ENCODE data around the gene SCTR.

Gene SCTR

DNA sequence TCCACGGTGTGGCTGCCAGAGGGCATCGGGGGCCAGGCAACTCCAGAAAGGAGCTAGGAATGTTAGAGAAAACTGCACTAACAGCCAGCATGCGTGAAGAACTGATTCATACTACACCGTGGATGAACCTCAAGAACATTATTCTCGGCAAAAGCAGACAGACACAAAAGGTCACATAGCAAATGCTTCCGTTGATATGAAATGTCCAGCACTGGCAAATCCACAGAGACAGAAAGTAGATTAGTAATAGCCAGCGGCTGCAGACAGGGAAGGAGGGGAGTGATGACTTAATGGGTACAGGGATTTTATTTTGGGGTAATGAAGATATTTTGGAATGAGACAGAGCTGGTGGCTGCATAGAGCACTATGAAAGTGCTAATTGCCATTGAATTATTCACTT, 37.4 kb downstream of the SCTR start:
- no peak for DNase-seq

DNA sequence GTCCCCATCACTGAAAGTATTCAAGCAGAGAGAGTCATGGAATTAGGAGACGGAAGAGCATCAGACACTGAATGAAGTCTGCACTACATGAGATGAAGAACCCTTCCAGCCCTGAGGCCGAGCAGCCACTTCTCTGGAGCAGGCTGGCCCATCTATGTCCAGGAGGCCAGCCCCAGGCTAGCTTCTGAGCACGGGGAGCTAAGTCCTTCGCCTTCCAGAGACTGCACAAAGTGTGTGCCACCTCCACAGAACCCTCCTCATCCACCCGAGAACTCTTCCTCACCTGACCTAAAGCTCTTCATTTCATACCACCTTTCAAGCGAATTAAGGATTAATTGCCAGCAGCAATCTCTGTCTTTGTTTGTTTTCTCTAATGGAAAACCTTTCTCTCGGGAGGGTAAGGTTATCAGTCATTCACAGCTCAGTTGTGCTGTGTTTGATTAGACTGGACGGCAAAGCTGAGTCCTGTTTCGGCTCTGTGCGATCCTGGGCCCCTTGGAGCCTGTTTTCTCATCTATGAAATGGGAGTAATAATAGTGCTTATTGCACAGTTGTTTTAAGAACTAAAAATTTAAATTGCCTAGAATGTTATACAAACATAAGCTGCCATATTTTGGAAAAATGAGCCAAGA, 38.0 kb downstream of the SCTR start:
- no peak for DNase-seq

DNA sequence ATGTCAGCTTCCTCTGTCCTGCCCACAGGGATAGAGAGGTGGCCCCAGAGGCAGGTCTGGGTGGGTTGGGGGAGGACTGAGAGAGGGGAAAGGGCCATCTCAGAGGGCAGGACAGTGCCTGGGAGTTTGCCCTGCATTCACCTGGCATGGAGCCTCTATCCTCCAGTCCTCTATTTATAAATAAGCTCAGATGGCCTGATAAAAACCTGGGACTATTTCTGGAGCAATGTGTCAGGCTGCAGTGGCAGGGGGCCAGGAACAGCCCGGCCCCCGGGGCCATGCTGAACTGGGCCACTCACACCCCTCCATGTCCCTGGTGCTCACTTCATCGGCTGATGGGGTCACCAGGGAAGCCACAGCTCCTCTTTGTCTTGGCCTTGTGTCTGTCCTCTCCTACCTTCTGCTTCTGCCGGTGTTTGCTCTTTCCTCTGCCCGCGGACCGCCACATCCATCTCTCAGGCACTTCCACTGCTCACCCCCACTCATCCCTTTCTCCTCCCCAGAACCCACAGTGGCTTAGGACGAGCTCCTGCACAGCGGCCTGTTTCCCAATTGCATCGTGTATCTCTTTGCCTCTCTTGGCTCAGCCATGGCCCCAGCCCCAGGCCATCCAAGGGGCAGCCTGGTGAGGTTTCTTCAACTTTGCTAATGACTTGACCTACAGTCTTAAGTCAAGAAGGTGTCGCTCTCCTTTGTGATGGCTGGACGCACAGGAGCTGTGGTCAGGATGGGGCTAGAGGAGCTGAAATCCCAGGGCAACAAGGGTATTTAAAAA, 38.8 kb downstream of the SCTR start:
- no peak for DNase-seq

DNA sequence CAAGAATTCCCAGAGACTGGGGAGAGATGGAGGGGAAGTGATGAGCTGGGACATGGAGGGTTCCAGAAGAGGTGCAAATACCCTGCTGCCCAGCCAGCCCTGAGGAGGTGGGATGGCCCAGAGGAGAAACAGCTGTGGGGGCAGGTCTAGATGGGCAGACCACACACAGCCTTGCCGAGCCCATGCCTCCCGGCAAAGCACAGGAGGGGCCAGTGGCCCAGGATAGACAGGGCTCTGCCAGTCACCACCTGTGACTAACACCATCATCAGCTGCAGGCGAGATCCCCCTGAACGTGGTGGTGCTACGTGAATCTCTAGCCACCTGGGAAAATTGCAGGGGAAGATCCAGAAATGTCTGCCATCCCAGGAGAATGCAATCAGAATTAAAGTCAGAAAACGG, 39.4 kb downstream of the SCTR start:
- DNase-seq = no peak

DNA sequence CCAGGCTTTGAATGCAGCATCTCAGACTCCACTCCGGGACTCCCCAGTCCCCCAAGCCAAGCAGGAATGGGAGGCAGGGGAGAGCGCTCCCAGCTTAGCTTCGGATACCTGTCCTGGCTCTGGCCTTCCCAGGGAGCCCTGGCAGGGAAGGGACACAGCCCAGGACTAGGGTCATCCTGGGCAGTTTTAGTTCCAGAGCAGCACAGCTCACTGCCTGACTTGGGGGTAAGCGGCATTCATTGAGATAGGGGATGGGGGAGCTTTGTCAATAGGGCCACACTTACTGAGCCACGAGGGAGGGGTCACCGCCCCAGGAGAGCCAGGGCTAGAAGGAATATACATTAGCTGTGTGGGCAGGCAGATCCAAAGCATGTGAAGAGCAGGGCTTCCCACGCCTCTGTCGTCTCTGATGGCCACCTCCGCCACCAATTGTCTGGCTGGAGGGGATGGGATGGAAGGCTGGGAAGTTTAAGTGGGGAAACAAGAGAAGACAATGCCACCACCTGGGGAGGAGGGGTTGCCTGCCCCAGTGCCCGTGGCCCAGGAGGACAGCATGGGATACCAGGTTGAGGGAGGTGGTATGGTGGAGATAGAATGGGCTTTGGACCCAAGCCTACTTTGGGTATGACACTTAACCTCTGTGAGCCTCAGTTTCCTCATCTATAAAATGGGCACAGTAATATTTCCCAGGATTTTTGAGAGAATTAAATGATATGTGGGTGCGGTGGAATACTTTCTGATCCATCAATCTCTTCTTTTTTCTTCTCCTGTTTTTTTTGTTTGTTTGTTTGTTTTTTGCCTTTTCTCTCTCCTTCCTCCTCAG, 40.2 kb downstream of the SCTR start:
- DNase-seq = no peak

DNA sequence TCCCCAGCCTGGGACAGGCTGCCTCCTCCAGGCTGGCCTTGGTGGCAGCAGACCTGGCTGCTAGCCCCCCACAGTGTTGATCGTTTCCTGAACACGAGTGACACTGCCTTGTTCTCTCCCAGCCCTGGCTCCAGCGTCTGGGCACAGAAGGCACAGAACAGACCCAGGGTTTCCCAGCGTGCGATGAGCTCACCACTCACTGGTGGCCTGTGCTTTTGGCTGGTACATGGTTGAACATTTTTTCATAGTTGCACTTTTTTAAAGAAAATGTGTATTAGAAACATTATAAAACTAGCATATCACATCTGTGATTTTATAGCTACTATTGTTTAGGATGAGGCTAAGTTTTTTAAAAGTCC, 40.9 kb downstream of the SCTR start:
- DNase-seq = no peak

DNA sequence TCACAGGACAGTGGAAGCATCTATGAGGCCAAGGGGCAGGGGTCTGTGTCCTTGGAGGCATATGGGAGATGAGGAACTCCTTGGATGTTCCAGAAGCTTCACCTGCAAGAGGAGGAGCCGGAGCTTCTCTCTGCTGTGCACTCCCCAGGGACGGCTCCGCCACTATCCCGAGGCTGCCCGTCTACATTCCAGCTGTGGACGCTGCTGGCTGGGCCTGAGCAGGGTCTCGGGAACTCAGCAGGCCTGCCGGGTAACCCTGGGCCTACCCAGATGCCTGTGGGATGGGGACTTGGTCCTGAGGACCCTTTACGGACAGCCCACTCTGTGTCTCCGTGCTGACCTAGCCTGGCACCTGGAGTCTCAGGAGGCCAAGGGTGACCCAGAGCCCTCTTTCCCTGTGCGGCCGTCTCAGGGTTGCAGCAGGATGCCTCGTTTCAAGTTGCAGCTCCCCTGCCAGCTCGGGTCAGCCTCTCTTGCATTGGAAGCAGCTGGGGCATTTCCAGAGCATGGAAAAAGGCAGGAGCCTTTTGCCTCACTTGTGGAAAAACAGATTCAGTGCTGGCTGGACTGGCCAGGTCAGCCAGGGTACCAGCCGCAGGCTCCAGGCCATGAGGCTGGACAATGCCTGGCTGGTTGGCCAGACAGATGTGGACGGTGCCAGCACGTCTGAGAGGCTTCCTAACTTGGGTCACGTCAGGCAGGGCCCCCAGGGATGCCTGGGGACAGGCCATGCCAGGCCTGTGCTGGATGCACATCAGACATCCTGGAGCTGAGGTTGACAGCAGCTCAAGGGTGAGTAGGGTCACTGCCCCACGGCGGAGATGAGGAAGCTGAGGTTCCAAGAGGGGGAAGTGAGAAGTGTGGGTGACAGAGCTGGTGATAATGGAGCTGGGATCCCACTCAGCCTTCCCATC, 41.5 kb downstream of the SCTR start:
- DNase-seq = no peak

DNA sequence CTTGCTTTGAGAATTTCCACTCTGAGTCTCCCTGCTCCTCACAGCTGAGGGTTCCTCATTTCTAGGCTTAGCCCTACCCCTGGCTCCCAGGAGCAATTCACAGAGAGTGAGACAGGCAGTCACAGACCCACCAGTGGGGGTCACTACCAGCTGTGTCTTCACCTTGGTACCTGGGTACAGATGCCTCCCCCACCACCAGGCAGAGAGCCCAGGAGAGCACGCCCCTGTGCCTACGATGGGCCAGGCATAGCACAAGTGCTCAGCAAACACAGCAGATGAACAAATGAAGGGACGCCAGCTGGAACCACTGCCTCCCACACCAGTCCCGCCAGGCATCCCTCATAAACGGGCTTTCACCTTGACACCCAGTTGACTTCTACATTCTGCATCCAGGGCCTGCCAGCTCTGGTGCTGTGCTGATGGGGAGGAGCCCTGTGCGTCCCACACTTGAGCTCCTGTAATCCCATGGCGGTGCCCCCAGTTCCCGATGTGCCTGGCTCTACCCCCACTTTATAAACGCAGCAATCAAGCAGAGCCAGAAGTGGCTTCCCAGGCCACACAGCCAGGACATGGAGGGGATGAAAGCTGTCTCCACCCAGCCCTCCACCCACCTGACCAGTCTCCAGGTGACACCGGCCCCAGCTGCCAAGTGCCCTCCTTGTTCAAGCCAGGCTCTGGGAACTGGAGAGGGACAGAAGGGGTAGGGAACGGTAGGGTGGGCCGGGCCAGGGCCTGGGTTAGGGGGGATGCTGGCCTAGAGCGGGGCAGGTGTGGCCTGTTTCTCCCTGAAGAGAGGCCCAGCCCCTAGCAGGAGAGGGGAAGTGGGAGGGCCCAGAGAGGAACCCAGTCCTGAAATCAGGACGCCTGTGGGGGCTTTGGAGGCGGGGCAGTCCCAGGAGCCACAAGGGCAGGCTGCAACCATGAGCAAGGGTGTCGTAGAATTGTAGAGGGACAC, 42.5 kb downstream of the SCTR start:
- no peak for DNase-seq

DNA sequence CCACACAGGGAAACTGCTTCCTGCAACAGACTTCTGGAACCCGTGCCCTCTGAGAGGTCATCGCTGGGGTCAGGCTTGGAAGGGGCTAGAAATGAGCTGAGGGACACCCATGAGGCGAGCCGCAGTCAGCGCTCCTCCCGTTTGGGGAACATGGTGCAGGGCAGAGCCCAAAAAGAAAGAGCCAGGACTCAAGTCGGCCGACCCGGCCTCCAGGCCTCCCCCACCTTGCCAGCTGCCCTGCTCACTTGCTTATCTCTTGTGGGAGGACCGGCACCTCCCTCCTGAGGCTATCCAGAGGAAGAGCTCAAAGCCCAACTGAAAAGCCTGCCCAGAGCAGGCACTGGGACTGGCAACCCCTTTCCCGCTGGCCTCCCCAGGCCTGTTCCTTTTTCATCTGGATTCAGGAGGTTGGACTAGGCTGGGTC, 43.6 kb downstream of the SCTR start:
- no peak for DNase-seq

DNA sequence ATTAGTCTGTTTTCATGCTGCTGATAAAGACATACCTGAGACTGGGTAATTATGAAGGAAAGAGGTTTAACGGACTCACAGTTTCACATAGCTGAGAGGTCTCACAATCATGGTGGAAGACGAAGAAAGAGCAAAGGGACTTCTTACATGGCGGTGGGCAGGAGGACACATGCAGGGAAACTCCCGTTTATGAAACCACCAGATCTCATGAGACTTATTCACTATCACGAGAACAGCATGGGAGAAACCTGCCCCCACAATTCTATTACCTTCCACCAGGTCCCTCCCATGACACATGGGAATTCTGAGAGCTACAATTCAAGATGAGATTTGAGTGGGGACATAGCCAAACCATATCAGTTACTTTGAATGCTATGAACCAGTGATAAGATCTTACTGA, 44.1 kb downstream of the SCTR start:
- no peak for DNase-seq

DNA sequence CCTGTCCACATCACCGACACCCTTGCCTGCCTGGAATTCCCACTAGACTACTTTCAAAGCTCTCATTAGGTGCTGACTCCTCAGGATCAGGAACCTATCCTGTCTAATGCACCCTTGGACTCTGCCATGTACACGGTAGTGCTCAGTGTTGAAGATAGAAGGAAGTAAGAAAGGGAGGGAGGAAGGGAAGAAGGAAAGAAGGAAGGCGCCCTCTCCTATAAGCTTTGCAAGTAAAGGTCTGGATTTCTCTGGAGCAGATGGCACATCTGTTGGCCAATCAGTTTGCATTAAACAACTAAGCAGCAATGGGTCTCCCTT, 45.3 kb downstream of the SCTR start:
- DNase-seq = no peak

DNA sequence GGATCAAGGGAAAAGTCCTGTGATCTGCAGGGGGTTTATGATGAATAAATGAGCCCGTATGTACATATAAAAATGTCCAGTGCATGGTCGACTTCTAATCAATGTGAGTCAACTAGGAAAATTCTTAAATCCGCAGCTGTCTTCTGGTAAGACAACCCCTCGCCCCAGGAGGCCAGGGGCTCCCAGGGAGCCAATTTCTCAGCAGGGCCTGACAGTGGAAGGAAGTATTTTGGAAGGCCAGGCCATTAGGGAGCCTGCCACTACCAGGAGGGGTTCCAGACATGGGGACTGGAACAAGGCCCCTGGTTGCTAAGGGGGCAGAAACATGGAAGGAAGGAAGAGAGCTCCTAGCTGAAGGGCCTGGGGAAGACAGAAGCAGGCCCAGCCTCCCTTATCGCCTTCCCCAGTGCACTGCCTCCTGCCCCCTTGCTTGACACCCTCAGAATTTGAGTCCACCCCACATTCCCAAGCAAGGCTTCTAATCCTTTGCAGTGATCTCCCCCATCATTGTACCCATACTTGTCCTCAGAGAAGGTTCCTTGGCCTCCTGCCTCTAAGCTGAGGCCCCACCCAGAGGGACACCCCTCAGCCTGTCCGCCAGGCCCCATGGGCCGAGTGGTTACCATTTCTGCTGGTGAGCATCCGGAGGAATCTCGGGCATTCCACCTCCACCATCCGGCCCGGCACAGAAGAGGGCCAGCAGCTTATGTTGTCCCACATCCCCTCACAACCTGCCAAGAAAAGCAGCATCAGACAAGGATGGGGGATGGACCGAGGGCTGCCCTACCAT, 45.9 kb downstream of the SCTR start:
- no peak for DNase-seq

DNA sequence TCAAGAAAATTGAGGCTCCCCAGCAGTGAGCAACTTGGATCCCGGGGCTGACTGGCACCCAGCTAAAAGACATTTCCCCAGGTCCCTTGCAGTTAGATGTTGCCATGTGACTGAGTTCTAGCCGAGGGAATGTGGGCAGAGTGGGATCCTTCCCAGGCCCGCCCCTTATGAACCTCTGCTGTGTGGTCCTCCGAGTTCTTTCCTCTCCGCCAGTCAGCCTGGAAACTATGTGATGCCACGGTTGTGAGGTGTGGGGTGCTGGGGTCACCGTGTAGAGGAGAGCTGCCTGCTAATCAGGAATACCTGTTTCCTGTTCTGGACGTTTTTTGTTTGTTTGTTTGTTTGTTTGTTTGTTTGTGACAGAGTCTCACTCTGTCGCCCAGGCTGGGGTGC, 47.2 kb downstream of the SCTR start:
- DNase-seq = no peak

DNA sequence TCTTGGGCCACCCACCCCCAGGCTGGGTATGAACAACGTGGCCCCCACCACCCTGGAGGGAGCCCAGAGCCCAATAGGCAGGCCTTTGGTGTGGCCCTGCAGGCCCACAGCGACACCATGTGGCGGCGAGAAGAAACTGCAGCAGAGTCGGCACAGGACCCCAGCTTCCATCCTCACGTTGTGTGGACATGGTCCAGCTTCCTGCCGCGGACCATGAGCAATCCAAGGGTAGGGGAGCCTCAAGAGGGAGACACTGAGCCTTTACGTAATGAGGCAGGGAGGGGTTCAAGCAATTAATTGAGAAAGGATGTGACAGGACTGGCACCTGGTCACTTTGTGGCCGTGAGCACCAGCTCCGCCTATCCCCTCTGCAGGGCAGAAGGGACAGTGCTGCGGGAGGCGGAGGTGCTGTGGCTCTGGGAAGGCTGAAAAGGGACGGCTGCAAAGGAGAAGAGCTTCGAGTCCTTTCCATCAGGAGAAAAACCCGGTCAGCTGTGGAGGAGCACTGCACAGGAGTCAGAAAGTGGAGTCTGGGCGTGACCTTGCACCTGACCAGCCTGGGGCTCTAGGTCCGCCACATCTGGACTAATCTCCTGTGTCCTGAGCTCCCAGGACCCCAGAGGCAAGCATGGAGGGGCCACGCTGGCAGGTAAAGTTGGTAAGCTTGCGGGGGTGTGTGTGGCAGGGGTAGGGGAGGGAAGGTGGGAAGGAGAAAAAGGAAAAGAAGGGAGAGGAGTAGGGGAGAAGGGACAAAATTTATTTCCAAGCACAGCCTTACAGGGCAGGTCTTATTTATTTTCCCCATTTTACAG, 47.8 kb downstream of the SCTR start:
- DNase-seq = peak; percentile 72 to 73

DNA sequence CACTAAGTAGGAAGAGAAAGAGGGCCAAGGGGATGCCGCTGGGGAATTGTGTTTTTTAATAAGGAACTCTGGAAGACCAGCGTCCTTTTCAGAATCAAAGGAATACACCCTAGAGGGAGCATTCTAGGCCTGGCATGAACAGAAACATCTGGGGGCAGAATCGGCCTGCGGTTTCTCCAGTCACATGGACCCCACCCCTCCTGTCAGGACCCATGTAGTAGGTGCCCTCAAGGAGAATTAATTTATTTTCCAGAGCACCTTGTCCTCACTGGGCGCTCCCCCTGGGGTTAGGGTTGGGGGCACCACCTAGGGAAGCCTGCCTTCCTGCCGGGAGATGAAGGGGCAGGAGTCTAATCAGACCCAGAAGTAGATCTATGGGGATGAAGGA, 48.4 kb downstream of the SCTR start:
- no peak for DNase-seq

DNA sequence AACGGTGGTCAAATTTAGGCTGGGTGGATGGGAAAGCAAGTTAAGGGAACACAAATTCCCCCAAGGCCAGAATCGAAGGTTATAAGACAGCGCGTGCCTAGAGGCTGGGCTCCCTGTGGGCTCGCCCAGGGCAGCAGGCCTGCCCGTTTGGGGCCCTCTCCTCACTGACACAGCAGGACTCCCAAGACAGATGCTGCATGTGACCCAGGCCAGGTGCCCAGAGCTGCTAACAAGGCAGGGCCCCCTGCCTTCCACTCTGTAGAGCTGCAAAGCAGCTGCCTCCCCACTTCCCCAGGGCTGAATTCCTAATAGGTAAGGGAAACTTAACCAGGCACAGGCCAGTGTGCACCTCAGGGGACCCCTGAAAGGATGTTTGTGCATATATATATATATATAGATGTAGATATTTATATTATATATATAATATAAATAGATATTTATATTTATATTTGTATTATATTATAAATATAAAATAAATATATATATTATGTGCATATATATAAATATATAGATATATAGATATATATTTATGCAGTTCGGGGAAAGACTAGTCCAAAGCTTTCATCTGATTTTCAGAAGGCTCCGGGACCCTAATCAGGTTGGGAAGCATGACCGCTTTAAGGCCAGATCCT, 48.9 kb downstream of the SCTR start:
- DNase-seq = peak; percentile 6 to 49

DNA sequence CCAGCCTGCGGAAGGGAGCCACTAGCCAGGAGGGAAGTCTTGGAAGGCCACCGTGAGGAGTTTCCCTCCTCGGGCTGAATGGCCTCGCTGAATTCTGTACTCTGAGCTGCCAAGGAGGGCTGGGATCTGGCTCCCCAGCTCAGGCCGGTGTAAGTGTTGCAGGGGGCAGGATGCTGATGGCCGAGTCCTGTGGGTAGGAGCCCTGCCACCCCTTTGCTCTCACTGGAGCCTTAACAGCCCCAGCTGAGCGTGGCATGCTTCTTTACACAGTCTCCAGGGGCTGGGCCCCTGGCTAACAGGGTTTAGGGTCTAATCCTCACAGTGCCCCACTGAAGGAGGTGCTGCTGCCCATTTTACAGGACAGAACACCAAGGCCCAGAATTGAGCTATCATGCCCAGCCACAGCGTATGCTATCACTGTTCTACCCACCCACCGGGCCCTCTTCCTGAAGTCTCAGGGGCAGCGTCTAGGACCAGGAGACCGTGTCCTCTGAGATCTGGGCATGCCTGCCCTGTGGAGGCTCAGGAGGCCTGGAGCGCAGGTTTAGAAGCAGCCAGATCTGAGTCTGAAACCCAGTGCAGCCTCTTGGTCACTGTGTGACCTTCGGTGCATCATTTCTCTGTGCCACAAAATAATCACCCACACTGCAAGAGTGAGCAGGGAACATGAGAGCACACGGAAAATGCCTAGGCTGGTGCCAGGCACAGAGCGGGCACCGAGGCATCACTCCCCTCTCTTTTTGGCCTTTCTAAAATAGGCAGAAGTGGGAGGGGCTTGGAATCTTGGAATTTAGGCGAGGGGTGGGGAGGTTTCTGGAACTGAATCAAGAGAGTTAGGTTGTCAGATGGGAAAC, 49.7 kb downstream of the SCTR start:
- no peak for DNase-seq

DNA sequence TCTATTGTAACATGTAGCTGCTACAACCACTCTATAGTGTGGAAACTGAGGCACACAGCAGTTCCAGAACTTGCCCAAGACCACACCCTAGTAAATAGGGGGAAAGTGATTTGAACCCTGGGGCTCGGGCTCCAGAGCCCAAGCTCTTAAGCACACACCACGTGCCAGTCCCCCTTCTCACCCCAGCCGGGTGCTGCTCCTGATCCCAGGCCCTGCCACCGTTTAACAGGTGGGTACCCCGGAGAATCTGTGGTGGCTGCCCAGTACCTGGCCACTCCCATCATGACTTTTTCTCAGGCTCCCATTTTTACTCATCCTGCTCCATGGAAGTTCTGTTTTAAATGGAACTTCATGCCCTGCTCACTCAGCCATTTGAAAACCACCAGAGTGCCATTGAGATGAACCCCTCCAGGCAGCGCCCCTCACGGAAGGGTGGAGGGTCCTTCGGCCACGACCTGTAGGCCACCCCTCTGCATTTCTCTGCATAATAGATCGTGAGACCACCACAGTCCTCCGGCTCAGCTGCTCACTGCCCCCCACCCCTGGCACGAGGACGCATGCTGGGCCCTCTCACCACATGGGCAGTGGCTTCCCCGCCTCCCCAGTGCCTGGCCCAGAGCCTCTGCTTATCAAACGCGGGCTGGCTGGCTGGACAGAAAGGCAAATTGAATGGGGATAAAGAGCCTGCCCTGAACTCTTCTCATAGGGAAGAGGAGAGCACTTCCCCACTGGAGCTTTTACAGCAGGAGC, 50.5 kb downstream of the SCTR start:
- no peak for DNase-seq

Measured in NCI-H2081 (cell line).